Measurements from ENCODE around the gene DNAJB5. TPM values are rescaled to one million over a fixed set of nuclear protein-coding genes. Genes with fewer than 3 reads are reported as not detected.

The DNAJB5 gene
- total RNA-seq, 1 experiment from 2014 or later = 3.4 TPM

DNA sequence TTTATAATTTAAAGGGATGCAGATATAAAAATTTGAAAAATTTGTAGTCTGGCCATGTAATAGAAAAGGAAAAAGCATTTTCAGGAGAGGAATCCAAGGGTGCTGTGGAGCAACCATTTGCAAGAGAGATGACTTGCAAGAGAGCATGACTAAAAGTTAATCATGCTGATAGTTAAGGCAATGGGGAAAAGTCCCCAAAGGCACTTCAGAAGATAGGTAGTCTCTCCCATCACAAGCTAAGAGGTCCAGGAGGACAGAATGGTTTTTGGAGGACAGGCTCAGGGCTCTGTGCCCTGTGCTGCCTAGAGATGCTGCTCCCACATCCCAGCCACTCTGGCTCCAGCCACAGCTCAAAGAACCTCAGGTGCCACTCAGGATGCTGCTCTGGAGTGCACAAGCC, 38.8 kb downstream of the DNAJB5 start:
- intact Hi-C loops (cut with micrococcal nuclease; ENCODE audit: unreplicated experiment) = loop anchor here (5.0 kb wide), 1 partner anchor 41 kb away; the partner anchor contains the start of gene DNAJB5
- Mint-ChIP-seq H3K4me3 (ENCODE audit: unreplicated experiment) (no peak overlapping the region), H3K27ac (ENCODE audit: unreplicated experiment) (no peak overlapping the region), H3K9me3 (ENCODE audit: unreplicated experiment) (peaks cover 29% of the 10 kb centered on the region), H3K36me3 (ENCODE audit: insufficient read depth, unreplicated experiment) (peaks cover 6% of the 10 kb centered on the region), H3K4me1 (ENCODE audit: low read depth, unreplicated experiment) (peaks cover 34% of the 10 kb centered on the region), H3K27me3 (ENCODE audit: insufficient read depth, unreplicated experiment) (no peaks in the 10 kb centered on the region)
- Histone ChIP-seq H3K4me3 (ENCODE audit: low read depth, low read length) (no peak overlapping the region), H3K27me3 (replicated peaks; ENCODE audit: control insufficient read depth, insufficient read depth, low read length) (no peaks in the 10 kb centered on the region), H3K36me3 (ENCODE audit: control insufficient read depth, insufficient read depth, low read length) (no peaks in the 10 kb centered on the region), H3K9me3 (no peaks in the 10 kb centered on the region), H3K4me1 (peaks cover 28% of the 10 kb centered on the region)
- TF ChIP-seq, protein P1, sequence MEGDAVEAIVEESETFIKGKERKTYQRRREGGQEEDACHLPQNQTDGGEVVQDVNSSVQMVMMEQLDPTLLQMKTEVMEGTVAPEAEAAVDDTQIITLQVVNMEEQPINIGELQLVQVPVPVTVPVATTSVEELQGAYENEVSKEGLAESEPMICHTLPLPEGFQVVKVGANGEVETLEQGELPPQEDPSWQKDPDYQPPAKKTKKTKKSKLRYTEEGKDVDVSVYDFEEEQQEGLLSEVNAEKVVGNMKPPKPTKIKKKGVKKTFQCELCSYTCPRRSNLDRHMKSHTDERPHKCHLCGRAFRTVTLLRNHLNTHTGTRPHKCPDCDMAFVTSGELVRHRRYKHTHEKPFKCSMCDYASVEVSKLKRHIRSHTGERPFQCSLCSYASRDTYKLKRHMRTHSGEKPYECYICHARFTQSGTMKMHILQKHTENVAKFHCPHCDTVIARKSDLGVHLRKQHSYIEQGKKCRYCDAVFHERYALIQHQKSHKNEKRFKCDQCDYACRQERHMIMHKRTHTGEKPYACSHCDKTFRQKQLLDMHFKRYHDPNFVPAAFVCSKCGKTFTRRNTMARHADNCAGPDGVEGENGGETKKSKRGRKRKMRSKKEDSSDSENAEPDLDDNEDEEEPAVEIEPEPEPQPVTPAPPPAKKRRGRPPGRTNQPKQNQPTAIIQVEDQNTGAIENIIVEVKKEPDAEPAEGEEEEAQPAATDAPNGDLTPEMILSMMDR (IDR thresholded peaks at IDR 0.05; ENCODE audit: insufficient read depth in 1 of 2, low read depth in 1 of 2, low read length in 1 of 2, severe bottlenecking in 1 of 2, unreplicated experiment in 1 of 2) = no peak
- no TSS peak for BruUV-seq (replicated peaks)
- ChIA-PET POLR2A (no interaction called here), CTCF (no interaction called here)
- DNase-seq = no peak

DNA sequence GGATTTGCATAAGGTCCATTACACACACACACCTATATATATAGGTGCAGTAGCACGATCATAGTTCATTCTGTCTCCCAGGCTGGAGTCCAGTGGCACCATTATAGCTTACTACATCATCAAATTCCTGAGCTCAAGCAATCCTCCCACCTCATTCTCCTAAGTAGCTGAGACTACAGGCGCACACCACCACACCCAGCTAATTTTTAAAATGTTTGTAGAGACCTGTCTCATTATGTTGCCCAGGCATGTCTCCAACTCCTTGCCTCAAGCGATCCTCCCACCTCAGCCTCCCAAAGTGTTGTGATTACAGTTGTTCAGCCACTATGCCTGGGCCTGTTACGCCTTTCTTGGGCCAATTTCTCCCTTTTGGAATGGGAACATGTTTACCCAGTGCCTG, 39.7 kb downstream of the DNAJB5 start:
- Histone ChIP-seq H3K4me3 (ENCODE audit: low read depth, low read length) (no peak overlapping the region), H3K36me3 (ENCODE audit: control insufficient read depth, insufficient read depth, low read length) (no peaks in the 10 kb centered on the region), H3K4me1 (peaks cover 28% of the 10 kb centered on the region), H3K9me3 (no peaks in the 10 kb centered on the region), H3K27me3 (replicated peaks; ENCODE audit: control insufficient read depth, insufficient read depth, low read length) (no peaks in the 10 kb centered on the region)
- H3K9me3 Mint-ChIP-seq (ENCODE audit: unreplicated experiment) = peaks cover 21% of the 10 kb centered on the region
- H3K27me3 Mint-ChIP-seq (ENCODE audit: insufficient read depth, unreplicated experiment) = no peaks in the 10 kb centered on the region
- TF ChIP-seq, protein P1 (IDR thresholded peaks at IDR 0.05; ENCODE audit: insufficient read depth in 1 of 2, low read depth in 1 of 2, low read length in 1 of 2, severe bottlenecking in 1 of 2, unreplicated experiment in 1 of 2) = no peak
- CTCF ChIA-PET = no interaction called here
- no peaks in the 10 kb centered on the region for H3K36me3 Mint-ChIP-seq (ENCODE audit: insufficient read depth, unreplicated experiment)
- DNase-seq = no peak
- intact Hi-C loops (cut with micrococcal nuclease; ENCODE audit: unreplicated experiment) = loop anchor here (5.0 kb wide), 1 partner anchor 42 kb away; the partner anchor contains the start of gene DNAJB5
- BruUV-seq (replicated peaks) = no TSS peak
- POLR2A ChIA-PET = interaction anchor here (0.6 kb wide), 1 partner anchor 40 kb away, joined by 6 read pairs; the partner anchor contains the start of gene DNAJB5
- H3K4me3 Mint-ChIP-seq (ENCODE audit: unreplicated experiment) = no peak overlapping the region
- H3K4me1 Mint-ChIP-seq (ENCODE audit: low read depth, unreplicated experiment) = peaks cover 26% of the 10 kb centered on the region
- H3K27ac Mint-ChIP-seq (ENCODE audit: unreplicated experiment) = no peak overlapping the region

DNA sequence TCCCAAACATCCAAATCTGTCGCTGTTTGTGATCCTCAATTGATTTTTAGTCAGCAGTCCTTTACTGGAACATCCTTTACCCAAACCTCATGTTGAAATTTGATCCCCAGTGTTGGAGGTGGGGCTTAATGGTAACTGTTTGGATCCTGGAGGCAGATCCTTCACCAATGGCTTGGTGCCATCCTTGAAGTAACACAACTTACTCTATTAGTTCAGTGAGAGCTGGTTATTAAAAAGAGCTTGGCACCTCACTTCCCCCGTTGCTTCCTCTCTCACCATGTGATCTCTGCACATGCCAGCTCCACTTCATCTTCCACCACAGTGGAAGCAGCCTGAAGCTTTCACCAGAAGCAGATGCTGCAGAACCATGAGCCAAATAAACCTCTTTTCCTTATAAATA, 40.3 kb downstream of the DNAJB5 start:
- Mint-ChIP-seq H3K9me3 (ENCODE audit: unreplicated experiment) (peaks cover 20% of the 10 kb centered on the region), H3K36me3 (ENCODE audit: insufficient read depth, unreplicated experiment) (no peaks in the 10 kb centered on the region), H3K27me3 (ENCODE audit: insufficient read depth, unreplicated experiment) (no peaks in the 10 kb centered on the region), H3K27ac (ENCODE audit: unreplicated experiment) (no peak overlapping the region), H3K4me3 (ENCODE audit: unreplicated experiment) (no peak overlapping the region), H3K4me1 (ENCODE audit: low read depth, unreplicated experiment) (peaks cover 20% of the 10 kb centered on the region)
- ChIA-PET POLR2A (no interaction called here), CTCF (no interaction called here)
- intact Hi-C loops (cut with micrococcal nuclease; ENCODE audit: unreplicated experiment) = loop anchor here (5.0 kb wide), 1 partner anchor 43 kb away; the partner anchor contains the start of gene DNAJB5
- H3K36me3 ChIP-seq (ENCODE audit: control insufficient read depth, insufficient read depth, low read length) = no peaks in the 10 kb centered on the region
- no TSS peak for BruUV-seq (replicated peaks)
- peaks cover 27% of the 10 kb centered on the region for H3K4me1 ChIP-seq
- DNase-seq = no peak
- no peak overlapping the region for H3K4me3 ChIP-seq (ENCODE audit: low read depth, low read length)
- H3K9me3 ChIP-seq = no peaks in the 10 kb centered on the region
- no peaks in the 10 kb centered on the region for H3K27me3 ChIP-seq (replicated peaks; ENCODE audit: control insufficient read depth, insufficient read depth, low read length)
- TF ChIP-seq, protein P1 (IDR thresholded peaks at IDR 0.05; ENCODE audit: insufficient read depth in 1 of 2, low read depth in 1 of 2, low read length in 1 of 2, severe bottlenecking in 1 of 2, unreplicated experiment in 1 of 2) = no peak
